Spleen (tissue), 11 donors: ENCODE data around the gene ATRIP. TPM values are rescaled to one million over a fixed set of nuclear protein-coding genes. Genes with fewer than 3 reads are reported as not detected.
A peak's percentile ranks its signal among the peaks of the same experiment; 100 is the strongest.

ENCODE experiments used
- DNase-seq: peaks from one replicate; pipeline ENCODE4 v3.0.0-alpha.2; 2020
- H3K27ac ChIP-seq, 8 donors: fragments of 200-600 bp; sonication (generic) in 7 of 8; 1 replicate in 4 of 8; 2 replicates in 4 of 8; pipeline versions ENCODE4 v1.5.0 to v1.8.0; 2016 to 2021; ENCODE audit warnings: inconsistent platforms in 4 of 8, mild to moderate bottlenecking in 4 of 8, moderate library complexity in 1 of 8
- H3K27me3 ChIP-seq, 7 donors: fragments of 200-600 bp; sonication (generic) in 6 of 7; replicated peaks in 1 of 7; 1 replicate in 4 of 7; 2 replicates in 3 of 7; pipeline versions ENCODE4 v1.5.0 to v1.8.0; 2016 to 2021; ENCODE audit warnings: inconsistent platforms in 3 of 7, mild to moderate bottlenecking in 1 of 7
- H3K36me3 ChIP-seq, 6 donors: fragments of 200-600 bp; sonication (generic) in 5 of 6; 1 replicate in 4 of 6; 2 replicates in 2 of 6; pipeline versions ENCODE4 v1.5.0 to v1.8.0; 2016 to 2021; ENCODE audit warnings: inconsistent platforms in 2 of 6
- H3K4me1 ChIP-seq, 6 donors: fragments of 200-600 bp; sonication (generic) in 5 of 6; 1 replicate in 3 of 6; 2 replicates in 3 of 6; pipeline versions ENCODE4 v1.5.0 to v1.8.0; 2016 to 2021; ENCODE audit warnings: inconsistent platforms in 3 of 6
- H3K4me3 ChIP-seq, 8 donors: fragments of 200-600 bp; sonication (generic) in 7 of 8; 1 replicate in 4 of 8; 2 replicates in 4 of 8; pipeline versions ENCODE4 v1.5.0 to v1.8.0; 2016 to 2021; ENCODE audit warnings: inconsistent platforms in 4 of 8, mild to moderate bottlenecking in 4 of 8, moderate library complexity in 2 of 8
- H3K9me3 ChIP-seq, 8 donors: fragments of 200-600 bp; sonication (generic) in 7 of 8; 1 replicate in 4 of 8; 2 replicates in 4 of 8; pipeline versions ENCODE4 v1.5.0 to v1.8.0; 2016 to 2021; ENCODE audit warnings: inconsistent platforms in 4 of 8
- POLR2A ChIP-seq, 3 donors: fragments of 450-650 bp; IDR thresholded peaks; one replicate each; pipeline ENCODE4 v1.5.1; 2017; ENCODE audit warnings: antibody characterized with exemption in 3 of 3, mild to moderate bottlenecking in 1 of 3
- POLR2AphosphoS5 ChIP-seq, 3 donors: sonication (generic); formaldehyde crosslinking; IDR thresholded peaks; one replicate each; pipeline ENCODE4 v1.5.1; 2017; ENCODE audit warnings: antibody characterized with exemption in 3 of 3
- WGBS, 5 donors: extraction: QIAGEN DNeasy Blood & Tissue Kit in 3 of 5; methylation state at CpG; one replicate each; pipeline versions ENCODE4 v1.1.5 to v1.1.7; 2013 to 2018; 5-methylcytosine and 5-hydroxymethylcytosine counted together
- intact Hi-C: fragments of 100-400 bp; cut with DNase I; formaldehyde crosslinking; loops from one replicate; pipeline ENCODE4 v1.15.0; 2023; ENCODE audit warnings: low total_unique reads
- polyA plus RNA-seq, 3 donors: library from polyadenylated mRNA; stranded (reverse); fragments of 200-250 nt; gene quantifications; one replicate each; pipeline ENCODE4 v1.2.1, GENCODE V29; 2013
- total RNA-seq, 7 donors: library from RNA; depleted of rRNA in 3 of 7; stranded (reverse); fragments of >200 nt in 3 of 7; fragmentation: NEBNext Ultra II Directional in 4 of 7; extraction: Animal tissue kit (Norgen Biotek cat#: 25700) in 4 of 7; gene quantifications; one replicate each; pipeline versions ENCODE4 v1.1.0 to v1.2.1, GENCODE V29; 2016 to 2021
- TF ChIP-seq, protein P1 (sequence below), 11 experiments: fragments of 200-600 bp in 7 of 11; fragments of 450-650 bp in 4 of 11; sonication (generic) in 4 of 11; IDR thresholded peaks in 8 of 11; conservative IDR thresholded peaks in 3 of 11; 1 replicate in 7 of 11; 2 replicates in 4 of 11; pipeline versions ENCODE4 v1.4.0 to v1.8.0; 2016 to 2021; ENCODE audit warnings: antibody characterized with exemption in 11 of 11, inconsistent platforms in 4 of 11, mild to moderate bottlenecking in 1 of 11
- donor health status: healthy with polysubstance abuse.
- donor health status: DM: no; HTN: no; CAD: no; lungs with moderate emphysema.
- donor health status: DM: no; HTN: no; CAD: no.
- donor health status: Bipolar disorder and iron deficiency.
- donor health status: healthy.
- donor health status: DM: no; HTN: no; CAD: no.
- donor health status: DM: yes; HTN: yes; CAD: no.

The ATRIP gene
- total and polyA plus RNA-seq, 10 donors, result 5.2 to 10.0 (median 6.8) TPM

DNA sequence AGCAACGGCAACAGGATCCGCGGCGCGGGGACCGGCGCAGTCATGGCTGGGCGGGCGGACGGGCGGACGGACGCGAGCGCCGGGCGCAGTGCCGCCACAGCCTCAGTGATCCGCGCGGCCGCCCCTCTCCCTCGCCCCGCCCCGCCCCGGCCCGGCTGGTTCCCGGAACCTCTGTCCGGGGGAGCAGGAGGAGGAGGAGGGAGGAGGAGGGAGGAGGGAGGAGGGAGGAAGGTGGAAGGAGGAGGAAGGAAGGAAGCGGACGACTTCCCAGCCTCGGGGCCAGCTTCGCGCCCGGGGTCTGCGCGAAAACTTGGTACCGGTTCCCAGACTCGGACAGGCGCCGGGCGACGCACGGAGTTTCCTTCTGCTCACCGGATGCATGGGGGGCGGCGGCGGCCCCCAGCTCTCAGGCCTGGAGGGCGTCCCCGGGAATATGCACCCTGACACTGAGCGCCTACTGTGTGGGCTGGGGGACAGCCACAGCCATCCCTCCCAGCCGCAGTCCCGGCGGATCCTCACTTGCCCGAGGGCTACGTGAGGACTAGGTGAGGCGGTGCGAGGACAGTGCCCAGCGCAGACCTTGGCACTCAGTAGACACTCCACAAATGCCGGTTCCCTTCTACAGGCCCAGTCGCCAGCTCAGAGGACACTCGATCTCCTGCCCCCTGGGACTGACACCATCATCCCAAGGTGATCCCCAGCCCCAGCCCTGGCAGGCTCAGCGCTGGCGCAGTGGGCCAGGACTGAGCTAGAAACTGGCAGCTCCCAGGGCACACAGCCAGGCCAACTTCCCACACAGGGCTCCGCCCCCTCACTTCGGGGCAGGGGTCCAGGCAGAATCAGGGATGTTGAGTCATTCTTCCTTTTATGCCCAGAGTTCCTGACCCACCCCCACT is 57.8 kb downstream of the ATRIP start, which contains the start of gene SHISA5:
Gene SHISA5, minus strand, starts transcription at position 124 of the 896 bp plus-strand sequence. Its CDS starts 80 bp downstream, at position 44.
- H3K27me3 ChIP-seq, result no peaks in the 10 kb centered on the region
- peak within 1 kb of the TSS; percentile 52 to 80 (median 63) for H3K4me3 ChIP-seq
- DNase-seq, result peak; percentile 94
- 1 to 12% (median 2%) methylated on average over 38 to 66 of the region's 66 CpGs for WGBS, 5 donors
- no peaks in the 10 kb centered on the region for H3K9me3 ChIP-seq
- peaks cover 15 to 71% (median 48%) of the 10 kb centered on the region in 6 donors for H3K4me1 ChIP-seq
- H3K27ac ChIP-seq, result peak within 1 kb of the TSS; percentile 83 to 97 (median 91)
- intact Hi-C loops, result loop anchor here (10.0 kb wide), 1 partner anchor 59 kb away; the partner anchor contains the start of genes ATRIP, CCDC51 and TMA7
- TF ChIP-seq, protein P1, sequence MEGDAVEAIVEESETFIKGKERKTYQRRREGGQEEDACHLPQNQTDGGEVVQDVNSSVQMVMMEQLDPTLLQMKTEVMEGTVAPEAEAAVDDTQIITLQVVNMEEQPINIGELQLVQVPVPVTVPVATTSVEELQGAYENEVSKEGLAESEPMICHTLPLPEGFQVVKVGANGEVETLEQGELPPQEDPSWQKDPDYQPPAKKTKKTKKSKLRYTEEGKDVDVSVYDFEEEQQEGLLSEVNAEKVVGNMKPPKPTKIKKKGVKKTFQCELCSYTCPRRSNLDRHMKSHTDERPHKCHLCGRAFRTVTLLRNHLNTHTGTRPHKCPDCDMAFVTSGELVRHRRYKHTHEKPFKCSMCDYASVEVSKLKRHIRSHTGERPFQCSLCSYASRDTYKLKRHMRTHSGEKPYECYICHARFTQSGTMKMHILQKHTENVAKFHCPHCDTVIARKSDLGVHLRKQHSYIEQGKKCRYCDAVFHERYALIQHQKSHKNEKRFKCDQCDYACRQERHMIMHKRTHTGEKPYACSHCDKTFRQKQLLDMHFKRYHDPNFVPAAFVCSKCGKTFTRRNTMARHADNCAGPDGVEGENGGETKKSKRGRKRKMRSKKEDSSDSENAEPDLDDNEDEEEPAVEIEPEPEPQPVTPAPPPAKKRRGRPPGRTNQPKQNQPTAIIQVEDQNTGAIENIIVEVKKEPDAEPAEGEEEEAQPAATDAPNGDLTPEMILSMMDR (IDR thresholded peaks at IDR 0.05 in 8 of 11, conservative IDR thresholded peaks at IDR 0.05 in 3 of 11), result no peak
- TF ChIP-seq POLR2AphosphoS5 (IDR thresholded peaks at IDR 0.05), result peak; percentile 62 to 81 (median 79)
- peaks cover 0 to 21% (median 0%) of the 10 kb centered on the region in 6 donors for H3K36me3 ChIP-seq

DNA sequence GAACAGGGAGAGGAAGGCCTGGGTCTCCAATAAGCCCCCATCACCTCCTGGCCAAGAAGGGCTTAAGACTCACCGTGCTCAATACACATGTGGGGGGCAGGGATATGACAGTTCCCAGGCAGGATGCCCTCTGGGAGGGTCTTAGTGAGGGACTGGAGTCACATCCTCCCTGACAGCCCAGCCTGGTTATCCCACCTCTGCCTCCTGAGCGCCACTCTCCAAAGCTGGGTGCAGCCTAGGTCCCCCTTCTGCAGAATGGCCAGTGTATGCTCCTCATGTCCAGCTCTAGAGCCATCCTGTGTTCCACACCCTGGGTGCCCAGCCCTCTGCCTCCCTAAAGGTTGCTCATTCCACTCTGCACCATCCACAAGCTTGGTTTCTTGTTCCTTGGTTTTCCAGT is 58.6 kb downstream of the ATRIP start:
- Histone ChIP-seq H3K9me3 (no peaks in the 10 kb centered on the region), H3K4me1 (peaks cover 15 to 71% (median 48%) of the 10 kb centered on the region in 6 donors), H3K27ac (peak overlapping the region; percentile 83 to 97 (median 91)), H3K4me3 (peak overlapping the region in 3 of 8 donors; percentile 60 to 80 (median 70)), H3K27me3 (no peaks in the 10 kb centered on the region), H3K36me3 (peaks cover 0 to 13% (median 0%) of the 10 kb centered on the region in 6 donors)
- intact Hi-C loops, result loop anchor here (10.0 kb wide), 1 partner anchor 60 kb away; the partner anchor contains the start of genes ATRIP, CCDC51 and TMA7
- DNase-seq, result peak; percentile 66
- TF ChIP-seq POLR2A (IDR thresholded peaks at IDR 0.05) (no peak), POLR2AphosphoS5 (IDR thresholded peaks at IDR 0.05) (no peak)
- TF ChIP-seq, protein P1 (IDR thresholded peaks at IDR 0.05 in 8 of 11, conservative IDR thresholded peaks at IDR 0.05 in 3 of 11), result no peak
- WGBS, 5 donors, result 73 to 98% (median 88%) methylated on average over 2 of the region's 2 CpGs

DNA sequence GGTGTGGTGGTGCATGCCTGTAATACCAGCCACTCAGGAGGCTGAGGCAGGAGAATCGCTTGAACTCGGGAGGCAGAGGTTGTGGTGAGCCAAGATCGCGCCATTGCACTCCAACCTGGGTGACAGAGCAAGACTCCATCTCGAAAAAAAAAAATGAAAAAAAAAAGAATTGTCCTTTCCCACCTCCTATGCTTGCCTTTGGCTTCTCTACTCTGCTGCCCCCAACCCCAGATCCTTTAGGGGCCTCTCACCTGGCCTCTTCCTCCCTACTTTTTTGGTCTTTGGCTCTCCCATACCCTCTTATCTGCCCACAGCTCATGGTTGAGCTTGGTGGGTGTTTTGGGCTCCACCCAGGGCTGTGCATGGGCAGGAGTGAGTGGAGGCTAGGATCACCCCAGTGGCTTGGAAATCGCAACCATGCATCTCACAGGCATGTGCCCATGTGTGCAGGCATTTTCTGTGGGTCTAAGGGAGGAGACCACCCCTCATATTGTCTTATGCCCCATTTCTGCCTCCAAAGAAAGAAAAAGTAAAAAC is 59.5 kb downstream of the ATRIP start:
- DNase-seq, result peak; percentile 40
- Histone ChIP-seq H3K9me3 (no peaks in the 10 kb centered on the region), H3K36me3 (peaks cover 0 to 4% (median 0%) of the 10 kb centered on the region in 6 donors), H3K27ac (peak overlapping the region in 1 of 8 donors; percentile 97), H3K4me1 (peaks cover 15 to 63% (median 45%) of the 10 kb centered on the region in 6 donors), H3K27me3 (no peaks in the 10 kb centered on the region), H3K4me3 (no peak overlapping the region)
- intact Hi-C loops, result loop anchor here (10.0 kb wide), 1 partner anchor 61 kb away; the partner anchor contains the start of genes ATRIP, CCDC51 and TMA7
- WGBS, 5 donors, result 90 to 99% (median 93%) methylated on average over 6 of the region's 6 CpGs
- TF ChIP-seq, protein P1 (IDR thresholded peaks at IDR 0.05 in 8 of 11, conservative IDR thresholded peaks at IDR 0.05 in 3 of 11), result no peak
- TF ChIP-seq POLR2A (IDR thresholded peaks at IDR 0.05) (no peak), POLR2AphosphoS5 (IDR thresholded peaks at IDR 0.05) (no peak)
